ENCODE data around the gene ATXN1. TPM values are rescaled to one million over a fixed set of nuclear protein-coding genes. Genes with fewer than 3 reads are reported as not detected.

ATXN1 gene
- total RNA-seq, 4 donors from 2014 or later, result 42.4 to 74.9 (median 52.1) TPM

DNA sequence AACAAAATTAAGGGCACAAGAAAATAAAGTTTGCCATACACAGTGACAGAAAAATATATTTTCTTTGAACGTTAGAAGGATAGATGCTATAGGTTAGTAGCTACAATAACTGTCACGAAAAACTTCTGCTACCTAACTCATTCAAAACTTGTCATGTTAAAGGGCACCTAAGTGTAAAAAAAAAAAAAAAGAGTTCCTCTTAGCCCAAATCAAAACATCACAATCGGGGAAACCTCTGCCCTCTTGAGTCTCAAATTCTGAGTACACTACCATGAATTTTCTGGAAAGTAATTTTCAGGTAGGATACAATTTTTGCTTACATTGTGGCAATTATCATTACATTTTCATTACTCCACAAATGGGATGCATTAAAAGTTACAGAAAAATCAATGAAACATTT lies 5.7 kb downstream of the ATXN1 start:
- Histone ChIP-seq H3K36me3 (no peaks in the 10 kb centered on the region), H3K9me3 (no peaks in the 10 kb centered on the region), H3K27ac (replicated peaks in 1 of 4) (no peak overlapping the region), H3K27me3 (no peaks in the 10 kb centered on the region), H3K4me3 (no peak overlapping the region), H3K4me1 (peaks cover 40 to 63% (median 60%) of the 10 kb centered on the region in 4 donors)
- TF ChIP-seq, protein P1, sequence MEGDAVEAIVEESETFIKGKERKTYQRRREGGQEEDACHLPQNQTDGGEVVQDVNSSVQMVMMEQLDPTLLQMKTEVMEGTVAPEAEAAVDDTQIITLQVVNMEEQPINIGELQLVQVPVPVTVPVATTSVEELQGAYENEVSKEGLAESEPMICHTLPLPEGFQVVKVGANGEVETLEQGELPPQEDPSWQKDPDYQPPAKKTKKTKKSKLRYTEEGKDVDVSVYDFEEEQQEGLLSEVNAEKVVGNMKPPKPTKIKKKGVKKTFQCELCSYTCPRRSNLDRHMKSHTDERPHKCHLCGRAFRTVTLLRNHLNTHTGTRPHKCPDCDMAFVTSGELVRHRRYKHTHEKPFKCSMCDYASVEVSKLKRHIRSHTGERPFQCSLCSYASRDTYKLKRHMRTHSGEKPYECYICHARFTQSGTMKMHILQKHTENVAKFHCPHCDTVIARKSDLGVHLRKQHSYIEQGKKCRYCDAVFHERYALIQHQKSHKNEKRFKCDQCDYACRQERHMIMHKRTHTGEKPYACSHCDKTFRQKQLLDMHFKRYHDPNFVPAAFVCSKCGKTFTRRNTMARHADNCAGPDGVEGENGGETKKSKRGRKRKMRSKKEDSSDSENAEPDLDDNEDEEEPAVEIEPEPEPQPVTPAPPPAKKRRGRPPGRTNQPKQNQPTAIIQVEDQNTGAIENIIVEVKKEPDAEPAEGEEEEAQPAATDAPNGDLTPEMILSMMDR (IDR thresholded peaks at IDR 0.05), result no peak
- no peak for TF ChIP-seq EP300 (IDR thresholded peaks at IDR 0.05)
- TF ChIP-seq POLR2A (IDR thresholded peaks at IDR 0.05; ENCODE audit: low read depth), result no peak
- TF ChIP-seq POLR2AphosphoS5 (IDR thresholded peaks at IDR 0.05), result no peak
- intact Hi-C loops (cut with DNase I), result no loop called here
- 68% methylated on average over 3 of the region's 3 CpGs for WGBS
- DNase-seq (ENCODE audit: extremely low spot score), result no peak

DNA sequence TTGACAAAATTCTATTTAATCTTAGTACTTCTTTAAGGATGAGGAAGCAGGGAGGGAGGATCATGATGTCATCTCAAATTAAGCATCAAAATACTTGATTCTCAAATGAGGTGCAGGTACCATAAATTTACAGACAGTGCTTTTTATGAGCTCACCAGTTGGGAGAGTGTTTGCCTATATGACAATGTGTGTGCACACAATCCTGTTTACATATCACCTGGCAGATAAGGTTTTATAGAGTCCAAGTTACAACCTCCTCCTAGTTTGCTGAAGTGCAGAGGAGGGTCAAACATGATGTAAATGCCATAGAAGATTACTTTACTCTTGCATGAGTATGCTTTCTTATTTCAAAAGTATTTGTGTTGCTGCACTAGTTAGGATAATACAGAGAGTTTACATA lies 6.4 kb downstream of the ATXN1 start:
- Histone ChIP-seq H3K27ac (replicated peaks in 1 of 4) (peak overlapping the region in 3 of 4 donors; percentile 9 to 29 (median 9)), H3K27me3 (no peaks in the 10 kb centered on the region), H3K4me1 (peaks cover 40 to 63% (median 60%) of the 10 kb centered on the region in 4 donors), H3K36me3 (no peaks in the 10 kb centered on the region), H3K4me3 (no peak overlapping the region), H3K9me3 (no peaks in the 10 kb centered on the region)
- TF ChIP-seq POLR2A (IDR thresholded peaks at IDR 0.05; ENCODE audit: low read depth) (no peak), POLR2AphosphoS5 (IDR thresholded peaks at IDR 0.05) (no peak), EP300 (IDR thresholded peaks at IDR 0.05) (no peak)
- TF ChIP-seq, protein P1 (IDR thresholded peaks at IDR 0.05), result no peak
- intact Hi-C loops (cut with DNase I), result no loop called here
- DNase-seq (ENCODE audit: extremely low spot score), result no peak

DNA sequence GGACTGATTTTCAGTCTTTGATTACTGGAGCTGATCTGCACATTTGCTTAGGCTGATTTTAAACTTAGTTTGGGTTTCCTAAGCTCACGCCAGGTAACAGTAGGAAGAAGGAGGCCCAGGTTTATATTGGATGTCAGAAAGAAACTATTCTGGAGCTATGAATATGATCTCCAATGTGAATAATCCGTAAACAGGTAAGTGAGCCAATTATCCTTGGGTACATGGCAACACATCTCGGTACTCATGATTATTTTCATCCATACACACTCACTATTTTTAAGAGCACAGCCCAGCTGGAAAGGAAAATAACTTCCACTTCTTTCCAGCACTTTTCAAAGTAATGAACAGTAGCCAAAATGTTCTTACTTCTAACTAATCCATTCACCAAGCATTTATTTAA lies 7.0 kb downstream of the ATXN1 start:
- 55% methylated on average over 3 of the region's 3 CpGs for WGBS
- DNase-seq (ENCODE audit: extremely low spot score), result no peak
- no peaks in the 10 kb centered on the region for H3K9me3 ChIP-seq
- H3K4me3 ChIP-seq, result no peak overlapping the region
- peak overlapping the region in 3 of 4 donors; percentile 9 to 29 (median 9) for H3K27ac ChIP-seq (replicated peaks in 1 of 4)
- intact Hi-C loops (cut with DNase I), result no loop called here
- H3K4me1 ChIP-seq, result peaks cover 43 to 63% (median 60%) of the 10 kb centered on the region in 4 donors
- no peaks in the 10 kb centered on the region for H3K36me3 ChIP-seq
- no peaks in the 10 kb centered on the region for H3K27me3 ChIP-seq
- TF ChIP-seq, protein P1 (IDR thresholded peaks at IDR 0.05), result no peak
- no peak for TF ChIP-seq EP300 (IDR thresholded peaks at IDR 0.05)
- no peak for TF ChIP-seq POLR2A (IDR thresholded peaks at IDR 0.05; ENCODE audit: low read depth)
- no peak for TF ChIP-seq POLR2AphosphoS5 (IDR thresholded peaks at IDR 0.05)

DNA sequence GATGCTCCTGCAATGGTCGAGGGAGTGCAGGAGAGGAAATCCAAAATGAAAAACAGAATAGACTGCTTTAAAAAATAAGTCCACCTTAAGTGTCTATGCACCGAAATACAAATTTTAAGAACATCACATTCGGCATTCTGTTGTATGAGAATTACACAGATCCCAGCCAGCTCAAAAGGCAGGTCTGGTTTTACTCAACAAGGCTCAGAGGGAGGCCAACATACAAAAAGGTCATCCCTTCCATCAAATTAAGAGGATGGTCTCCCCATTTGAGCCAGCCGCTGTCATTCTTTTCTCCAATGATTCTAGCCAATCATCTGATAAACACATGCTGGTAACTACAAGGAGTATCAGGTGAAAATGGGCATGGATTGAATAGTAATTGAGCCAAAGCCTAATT lies 7.9 kb downstream of the ATXN1 start:
- TF ChIP-seq POLR2AphosphoS5 (IDR thresholded peaks at IDR 0.05) (no peak), POLR2A (IDR thresholded peaks at IDR 0.05; ENCODE audit: low read depth) (no peak)
- H3K9me3 ChIP-seq, result no peaks in the 10 kb centered on the region
- 90% methylated on average over 4 of the region's 4 CpGs for WGBS
- no peaks in the 10 kb centered on the region for H3K27me3 ChIP-seq
- no peaks in the 10 kb centered on the region for H3K36me3 ChIP-seq
- peaks cover 38 to 56% (median 52%) of the 10 kb centered on the region in 4 donors for H3K4me1 ChIP-seq
- H3K4me3 ChIP-seq, result no peak overlapping the region
- DNase-seq (ENCODE audit: extremely low spot score), result no peak
- H3K27ac ChIP-seq (replicated peaks in 1 of 4), result no peak overlapping the region
- intact Hi-C loops (cut with DNase I), result no loop called here

DNA sequence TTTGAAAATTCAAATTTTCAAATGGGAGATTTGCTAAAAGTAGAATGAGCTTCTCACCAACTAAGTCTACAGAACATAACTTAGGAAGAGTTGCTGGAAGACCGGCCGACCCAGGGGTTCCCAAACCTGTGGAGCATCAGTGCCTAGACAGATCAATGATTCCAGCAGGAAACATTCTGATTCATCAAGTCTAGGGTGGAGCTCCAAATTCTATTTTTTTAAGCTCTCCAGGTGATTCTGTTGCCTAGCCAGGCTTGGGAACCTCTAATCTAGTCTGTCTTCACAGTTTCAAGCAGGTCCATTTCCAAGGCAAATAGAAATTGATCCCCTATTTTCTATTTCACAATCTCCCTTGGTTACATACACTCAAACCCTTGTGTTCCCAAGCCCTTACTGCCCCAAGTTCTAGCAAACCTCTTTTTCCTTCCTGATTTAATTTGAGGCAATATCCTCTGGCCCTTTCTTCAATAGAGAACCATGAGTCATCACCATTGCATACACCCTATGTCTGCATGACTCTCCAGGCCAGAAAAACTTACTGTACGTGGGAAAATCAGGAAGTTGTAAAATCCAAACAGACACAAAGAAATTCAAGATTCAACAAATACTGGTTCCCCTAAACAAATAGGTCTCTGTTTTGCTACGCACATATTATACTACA lies 8.9 kb downstream of the ATXN1 start:
- intact Hi-C loops (cut with DNase I), result no loop called here
- H3K4me1 ChIP-seq, result peaks cover 35 to 56% (median 52%) of the 10 kb centered on the region in 4 donors
- TF ChIP-seq POLR2AphosphoS5 (IDR thresholded peaks at IDR 0.05) (no peak), POLR2A (IDR thresholded peaks at IDR 0.05; ENCODE audit: low read depth) (no peak), EP300 (IDR thresholded peaks at IDR 0.05) (no peak)
- TF ChIP-seq, protein P1 (IDR thresholded peaks at IDR 0.05), result no peak
- no peaks in the 10 kb centered on the region for H3K9me3 ChIP-seq
- no peak overlapping the region for H3K4me3 ChIP-seq
- no peak for DNase-seq (ENCODE audit: extremely low spot score)
- no peaks in the 10 kb centered on the region for H3K36me3 ChIP-seq
- H3K27ac ChIP-seq (replicated peaks in 1 of 4), result no peak overlapping the region
- H3K27me3 ChIP-seq, result no peaks in the 10 kb centered on the region
- WGBS, result 74% methylated on average over 4 of the region's 4 CpGs
